Measurements from ENCODE around the gene GHRH. TPM values are rescaled to one million over a fixed set of nuclear protein-coding genes. Genes with fewer than 3 reads are reported as not detected.
A peak's percentile ranks its signal among the peaks of the same experiment; 100 is the strongest.

GHRH gene
- total RNA-seq, 1 experiment from 2014 or later, result not detected

DNA sequence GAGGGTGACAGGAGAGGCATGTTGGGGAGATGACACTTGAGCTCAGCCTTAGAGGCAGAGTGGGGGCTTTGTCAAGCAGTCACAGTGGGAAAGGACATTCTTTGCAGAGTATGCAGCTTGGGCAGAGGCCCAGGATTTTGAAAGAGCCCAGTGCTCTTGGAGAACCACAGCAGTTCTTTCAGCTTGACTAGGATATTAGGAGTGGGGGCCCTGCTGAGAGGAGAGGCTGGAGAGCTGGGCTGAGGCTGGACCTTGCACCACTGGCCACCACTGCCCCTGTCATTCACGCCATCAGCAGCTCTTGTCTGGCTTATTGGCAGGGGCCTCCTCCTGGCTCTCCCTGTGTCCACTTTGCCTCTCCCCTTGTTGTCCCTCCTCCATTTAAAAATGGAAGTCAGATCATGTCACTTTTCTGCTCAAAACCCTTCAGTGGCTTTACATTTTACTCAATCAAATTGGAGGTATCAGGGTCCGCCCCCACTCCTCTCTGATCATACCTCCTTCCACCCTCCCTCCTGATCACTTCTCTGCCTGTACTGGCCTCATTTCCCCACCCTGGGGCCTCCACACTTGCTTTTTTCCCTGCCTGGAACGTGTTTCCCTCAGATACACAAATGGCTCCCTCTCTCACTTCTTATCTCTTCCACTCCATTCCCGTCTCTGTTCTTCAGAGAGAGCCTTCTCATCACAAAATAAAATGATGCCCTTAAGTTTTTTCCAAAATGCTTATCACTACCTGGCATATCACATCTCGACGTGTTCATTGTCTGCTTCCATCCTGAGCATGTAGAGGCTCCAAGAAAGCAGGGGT lies 38.3 kb upstream of the GHRH start:
- H2BK15ac ChIP-seq (ENCODE audit: low read depth, low read length), result no peak overlapping the region
- H2BK5ac ChIP-seq (ENCODE audit: insufficient read length, low read length), result no peak overlapping the region
- WGBS (ENCODE audit: extremely low coverage, insufficient read length, low lambda C conversion rate), result no CpG with 5 or more reads among the region's 6 CpGs
- no peaks in the 10 kb centered on the region; the same call in 1 of the 2 replicates for H3K79me2 ChIP-seq (ENCODE audit: insufficient read depth, low read length)
- no peak overlapping the region for H3K4ac ChIP-seq (ENCODE audit: low read depth, low read length)
- H3K23ac ChIP-seq (ENCODE audit: insufficient read length, low read depth, low read length), result no peak overlapping the region
- TF ChIP-seq, protein P1, sequence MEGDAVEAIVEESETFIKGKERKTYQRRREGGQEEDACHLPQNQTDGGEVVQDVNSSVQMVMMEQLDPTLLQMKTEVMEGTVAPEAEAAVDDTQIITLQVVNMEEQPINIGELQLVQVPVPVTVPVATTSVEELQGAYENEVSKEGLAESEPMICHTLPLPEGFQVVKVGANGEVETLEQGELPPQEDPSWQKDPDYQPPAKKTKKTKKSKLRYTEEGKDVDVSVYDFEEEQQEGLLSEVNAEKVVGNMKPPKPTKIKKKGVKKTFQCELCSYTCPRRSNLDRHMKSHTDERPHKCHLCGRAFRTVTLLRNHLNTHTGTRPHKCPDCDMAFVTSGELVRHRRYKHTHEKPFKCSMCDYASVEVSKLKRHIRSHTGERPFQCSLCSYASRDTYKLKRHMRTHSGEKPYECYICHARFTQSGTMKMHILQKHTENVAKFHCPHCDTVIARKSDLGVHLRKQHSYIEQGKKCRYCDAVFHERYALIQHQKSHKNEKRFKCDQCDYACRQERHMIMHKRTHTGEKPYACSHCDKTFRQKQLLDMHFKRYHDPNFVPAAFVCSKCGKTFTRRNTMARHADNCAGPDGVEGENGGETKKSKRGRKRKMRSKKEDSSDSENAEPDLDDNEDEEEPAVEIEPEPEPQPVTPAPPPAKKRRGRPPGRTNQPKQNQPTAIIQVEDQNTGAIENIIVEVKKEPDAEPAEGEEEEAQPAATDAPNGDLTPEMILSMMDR (conservative IDR thresholded peaks at IDR 0.05), result no peak
- H2BK12ac ChIP-seq (ENCODE audit: insufficient read length, low read depth, low read length), result no peak overlapping the region
- H3K23me2 ChIP-seq (ENCODE audit: insufficient read length, low read depth, low read length, poor library complexity, severe bottlenecking), result no peaks in the 10 kb centered on the region
- no peak for DNase-seq
- H3K18ac ChIP-seq (ENCODE audit: insufficient read length, low read depth, low read length), result no peak overlapping the region
- H4K5ac ChIP-seq (ENCODE audit: insufficient read length, low read depth, low read length), result no peak overlapping the region
- Mint-ChIP-seq H3K27ac (peak overlapping the region in 2 of 3 experiments; percentile 30 to 65; a peak in 4 of 7 replicates), H3K27me3 (ENCODE audit: low read depth) (no peaks in the 10 kb centered on the region), H3K4me1 (peaks cover 15 to 16% of the 10 kb centered on the region in 2 experiments), H3K4me3 (no peak overlapping the region), H3K9me3 (no peaks in the 10 kb centered on the region), H3K36me3 (ENCODE audit: insufficient read depth in 1 of 3, low read depth in 3 of 3) (peaks cover 17 to 48% (median 33%) of the 10 kb centered on the region in 3 experiments)
- H2BK120ac ChIP-seq (ENCODE audit: low read depth, low read length, poor library complexity, severe bottlenecking), result no peak overlapping the region
- no peaks in the 10 kb centered on the region for H4K20me1 ChIP-seq (ENCODE audit: control insufficient read depth, insufficient read depth, insufficient read length)
- H3K27me3 ChIP-seq (ENCODE audit: insufficient read depth, low read length), result no peaks in the 10 kb centered on the region
- no peak overlapping the region for H3K27ac ChIP-seq (ENCODE audit: insufficient read length, low read depth, low read length)
- no peak overlapping the region for H4K91ac ChIP-seq (ENCODE audit: insufficient read length, low read depth, low read length)
- H3K9ac ChIP-seq (ENCODE audit: extremely low read depth, insufficient read length, low read length), result no peak overlapping the region
- no peak overlapping the region for H2BK20ac ChIP-seq (ENCODE audit: low read depth, low read length, poor library complexity, severe bottlenecking)
- H3K79me1 ChIP-seq (ENCODE audit: insufficient read depth, low read depth, low read length, poor library complexity, severe bottlenecking), result peaks cover 2% of the 10 kb centered on the region
- no peaks in the 10 kb centered on the region for H3K9me3 ChIP-seq (ENCODE audit: control insufficient read depth, low read depth, low read length)
- H3T11ph ChIP-seq (ENCODE audit: low read length), result no peak overlapping the region
- no peak overlapping the region for H2AFZ ChIP-seq (ENCODE audit: low read length)
- no peak overlapping the region for H3K14ac ChIP-seq (ENCODE audit: insufficient read depth, low read length)
- H2AK5ac ChIP-seq (ENCODE audit: insufficient read length, low read length), result no peak overlapping the region
- H4K8ac ChIP-seq (replicated peaks; ENCODE audit: insufficient read length, low read depth, low read length), result no peak overlapping the region
- H3K56ac ChIP-seq (ENCODE audit: insufficient read length, low read depth, low read length), result no peak overlapping the region
- H3K4me1 ChIP-seq (ENCODE audit: insufficient read depth, low read length), result no peaks in the 10 kb centered on the region
- no peak overlapping the region for H3K4me2 ChIP-seq (ENCODE audit: insufficient read depth, insufficient read length, low read length)
